ENCODE results near the gene TTC22.

TTC22 gene

DNA sequence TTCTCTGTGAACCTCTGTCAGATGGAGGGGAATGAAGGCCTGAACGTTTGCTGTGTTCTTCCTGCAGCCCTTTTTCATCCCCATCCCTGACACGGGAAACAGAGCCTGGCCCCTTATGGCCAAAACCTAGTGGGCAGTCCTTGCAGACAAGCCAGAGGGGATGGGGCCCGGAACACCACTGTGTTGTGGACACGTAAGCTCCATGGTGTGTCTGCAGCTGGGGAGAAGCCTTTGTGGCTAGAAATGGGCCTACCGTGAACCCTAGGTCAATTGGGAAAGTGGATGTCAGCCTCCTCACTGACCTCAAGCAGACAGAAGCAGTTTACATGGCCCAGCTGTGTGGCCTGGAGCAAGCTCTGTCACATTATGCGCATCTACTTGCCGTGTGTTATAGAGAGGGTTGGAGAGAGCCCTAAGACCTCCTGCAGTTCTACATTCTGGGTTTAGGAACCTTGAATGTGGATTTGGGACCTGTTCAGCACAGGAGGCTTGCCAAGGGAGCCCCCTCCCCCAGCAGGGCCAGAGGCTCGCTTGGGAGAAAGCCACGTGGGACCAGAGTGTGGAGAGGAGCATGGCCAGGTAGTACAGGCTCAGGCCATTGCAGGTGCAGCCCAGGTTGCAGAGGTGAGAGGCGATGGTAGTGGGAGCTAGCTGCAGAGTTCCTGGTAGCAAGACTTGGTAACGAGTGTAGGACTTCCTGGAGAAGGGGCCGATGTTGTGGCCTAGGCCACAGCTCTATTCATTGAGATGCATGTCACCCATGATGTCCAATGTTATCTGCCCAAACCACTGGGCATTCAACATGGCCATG is 57.5 kb downstream of the TTC22 start:
- no peaks in the 10 kb centered on the region for H3K27me3 ChIP-seq (ENCODE audit: insufficient read depth, poor library complexity, severe bottlenecking)
- H3K4me1 ChIP-seq (ENCODE audit: insufficient read depth, poor library complexity, severe bottlenecking), result no peaks in the 10 kb centered on the region
- ATAC-seq (ENCODE audit: low read depth) (no peak; the same call in 2 of the 3 replicates), DNase-seq (ENCODE audit: low spot score) (no peak)
- peaks cover 29% of the 10 kb centered on the region for H3K36me3 ChIP-seq (ENCODE audit: low read depth)
- H3K9me3 ChIP-seq (ENCODE audit: severe bottlenecking), result no peaks in the 10 kb centered on the region
- H3K4me3 ChIP-seq (ENCODE audit: severe bottlenecking), result no peak overlapping the region
- no peak overlapping the region for H3K27ac ChIP-seq (ENCODE audit: poor library complexity, severe bottlenecking)
- TF ChIP-seq, protein P1, sequence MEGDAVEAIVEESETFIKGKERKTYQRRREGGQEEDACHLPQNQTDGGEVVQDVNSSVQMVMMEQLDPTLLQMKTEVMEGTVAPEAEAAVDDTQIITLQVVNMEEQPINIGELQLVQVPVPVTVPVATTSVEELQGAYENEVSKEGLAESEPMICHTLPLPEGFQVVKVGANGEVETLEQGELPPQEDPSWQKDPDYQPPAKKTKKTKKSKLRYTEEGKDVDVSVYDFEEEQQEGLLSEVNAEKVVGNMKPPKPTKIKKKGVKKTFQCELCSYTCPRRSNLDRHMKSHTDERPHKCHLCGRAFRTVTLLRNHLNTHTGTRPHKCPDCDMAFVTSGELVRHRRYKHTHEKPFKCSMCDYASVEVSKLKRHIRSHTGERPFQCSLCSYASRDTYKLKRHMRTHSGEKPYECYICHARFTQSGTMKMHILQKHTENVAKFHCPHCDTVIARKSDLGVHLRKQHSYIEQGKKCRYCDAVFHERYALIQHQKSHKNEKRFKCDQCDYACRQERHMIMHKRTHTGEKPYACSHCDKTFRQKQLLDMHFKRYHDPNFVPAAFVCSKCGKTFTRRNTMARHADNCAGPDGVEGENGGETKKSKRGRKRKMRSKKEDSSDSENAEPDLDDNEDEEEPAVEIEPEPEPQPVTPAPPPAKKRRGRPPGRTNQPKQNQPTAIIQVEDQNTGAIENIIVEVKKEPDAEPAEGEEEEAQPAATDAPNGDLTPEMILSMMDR (IDR thresholded peaks at IDR 0.05; ENCODE audit: poor library complexity, severe bottlenecking), result no peak

- no peak overlapping the region for H3K27ac ChIP-seq (ENCODE audit: poor library complexity, severe bottlenecking)
- no peak for DNase-seq (ENCODE audit: low spot score)
- no peaks in the 10 kb centered on the region for H3K4me1 ChIP-seq (ENCODE audit: insufficient read depth, poor library complexity, severe bottlenecking)
- no peak for ATAC-seq (ENCODE audit: low read depth)
- H3K4me3 ChIP-seq (ENCODE audit: severe bottlenecking), result no peak overlapping the region
- no peaks in the 10 kb centered on the region for H3K27me3 ChIP-seq (ENCODE audit: insufficient read depth, poor library complexity, severe bottlenecking)
- peaks cover 40% of the 10 kb centered on the region for H3K36me3 ChIP-seq (ENCODE audit: low read depth)
- TF ChIP-seq, protein P1 (IDR thresholded peaks at IDR 0.05; ENCODE audit: poor library complexity, severe bottlenecking), result no peak
- no peaks in the 10 kb centered on the region for H3K9me3 ChIP-seq (ENCODE audit: severe bottlenecking)
Measured at GRCh38 chr1:54742282-54742681, 58.8 kb downstream of the TTC22 start.

DNA sequence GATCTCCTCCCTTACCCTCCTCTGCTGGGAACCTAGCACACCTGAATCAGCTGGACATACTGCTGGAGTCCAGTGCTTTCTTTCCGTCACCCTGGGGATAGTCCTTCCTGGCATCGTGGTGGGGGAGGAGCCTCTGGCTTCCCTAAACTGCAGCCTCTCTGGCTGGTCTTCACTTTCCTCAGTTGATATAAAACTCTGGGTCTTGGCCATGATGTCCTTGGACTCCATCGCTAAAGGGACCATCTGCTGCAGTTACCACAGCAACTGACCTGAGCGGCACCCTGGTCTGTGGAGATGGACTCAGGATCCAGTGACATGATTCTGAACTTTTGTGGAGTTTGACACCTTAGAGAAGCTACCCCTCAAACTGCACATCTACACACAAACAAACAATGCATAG is 59.6 kb downstream of the TTC22 start:
- Histone ChIP-seq H3K9me3 (ENCODE audit: severe bottlenecking) (no peaks in the 10 kb centered on the region), H3K27ac (ENCODE audit: poor library complexity, severe bottlenecking) (no peak overlapping the region), H3K4me1 (ENCODE audit: insufficient read depth, poor library complexity, severe bottlenecking) (no peaks in the 10 kb centered on the region), H3K36me3 (ENCODE audit: low read depth) (peaks cover 46% of the 10 kb centered on the region), H3K27me3 (ENCODE audit: insufficient read depth, poor library complexity, severe bottlenecking) (no peaks in the 10 kb centered on the region), H3K4me3 (ENCODE audit: severe bottlenecking) (no peak overlapping the region)
- TF ChIP-seq, protein P1 (IDR thresholded peaks at IDR 0.05; ENCODE audit: poor library complexity, severe bottlenecking), result no peak
- no peak for ATAC-seq (ENCODE audit: low read depth)
- DNase-seq (ENCODE audit: low spot score), result no peak

DNA sequence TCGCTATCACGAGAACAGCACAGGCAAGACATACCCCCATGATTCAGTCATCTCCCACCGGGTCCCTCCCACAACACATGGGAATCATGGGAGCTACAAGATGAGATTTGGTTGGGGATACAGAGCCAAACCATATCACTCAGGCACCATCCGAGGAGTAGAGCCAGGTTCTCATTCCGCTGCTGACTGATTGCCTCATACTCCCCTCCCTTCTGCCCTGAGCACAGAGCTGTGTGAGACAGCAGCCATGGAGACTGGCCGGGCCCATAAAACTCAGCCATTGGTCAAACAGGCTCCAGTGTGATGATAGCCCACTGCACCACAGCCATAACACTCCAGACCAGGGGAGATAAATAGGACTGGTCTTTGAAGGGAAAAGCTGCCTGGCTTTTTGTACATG is 62.9 kb downstream of the TTC22 start:
- H3K4me1 ChIP-seq (ENCODE audit: insufficient read depth, poor library complexity, severe bottlenecking), result no peaks in the 10 kb centered on the region
- ATAC-seq (ENCODE audit: low read depth) (no peak), DNase-seq (ENCODE audit: low spot score) (no peak)
- H3K9me3 ChIP-seq (ENCODE audit: severe bottlenecking), result no peaks in the 10 kb centered on the region
- TF ChIP-seq, protein P1 (IDR thresholded peaks at IDR 0.05; ENCODE audit: poor library complexity, severe bottlenecking), result no peak
- no peak overlapping the region for H3K4me3 ChIP-seq (ENCODE audit: severe bottlenecking)
- H3K27ac ChIP-seq (ENCODE audit: poor library complexity, severe bottlenecking), result no peak overlapping the region
- peaks cover 79% of the 10 kb centered on the region for H3K36me3 ChIP-seq (ENCODE audit: low read depth)
- H3K27me3 ChIP-seq (ENCODE audit: insufficient read depth, poor library complexity, severe bottlenecking), result no peaks in the 10 kb centered on the region

DNA sequence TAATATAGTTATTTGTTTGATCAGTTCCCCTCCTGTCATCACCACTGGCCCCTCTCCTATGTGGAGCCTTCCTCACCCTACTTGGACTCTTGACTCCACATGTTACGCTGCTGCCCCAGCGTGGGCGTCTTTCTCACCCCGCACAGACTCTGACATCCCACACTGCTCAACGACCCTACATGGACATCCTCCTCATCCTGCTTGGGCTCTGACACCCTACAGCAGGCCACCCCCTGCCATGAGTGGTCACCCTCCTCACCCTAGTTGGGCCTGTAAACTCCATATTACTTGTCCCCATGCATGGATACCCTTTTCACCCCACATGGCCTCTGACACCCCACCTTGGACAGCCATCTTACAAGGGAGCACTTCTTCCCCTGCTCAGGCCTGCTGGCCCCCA is 64.4 kb downstream of the TTC22 start:
- H3K9me3 ChIP-seq (ENCODE audit: severe bottlenecking), result no peaks in the 10 kb centered on the region
- no peak for ATAC-seq (ENCODE audit: low read depth)
- no peak overlapping the region for H3K27ac ChIP-seq (ENCODE audit: poor library complexity, severe bottlenecking)
- no peak overlapping the region for H3K4me3 ChIP-seq (ENCODE audit: severe bottlenecking)
- no peaks in the 10 kb centered on the region for H3K27me3 ChIP-seq (ENCODE audit: insufficient read depth, poor library complexity, severe bottlenecking)
- H3K4me1 ChIP-seq (ENCODE audit: insufficient read depth, poor library complexity, severe bottlenecking), result no peaks in the 10 kb centered on the region
- no peak for DNase-seq (ENCODE audit: low spot score)
- H3K36me3 ChIP-seq (ENCODE audit: low read depth), result peaks cover 81% of the 10 kb centered on the region
- TF ChIP-seq, protein P1 (IDR thresholded peaks at IDR 0.05; ENCODE audit: poor library complexity, severe bottlenecking), result no peak
